Stimulated activated CD4-positive, alpha-beta T cell treated with anti-CD3 and anti-CD28 coated beads, Interleukin-4, amount 100 ng/mL, for 4 hours (primary cell): Measurements from ENCODE around the gene MAPT.
"Not testable (repeated sequence)": the region's sequence is repeated elsewhere in the genome, so short reads cannot be mapped to it uniquely, and the experiment has no call there.

Experiments
- DNase-seq, 2 experiments: peaks; one replicate each; pipeline ENCODE4 v3.0.0-alpha.2; 2020

Gene MAPT

DNA sequence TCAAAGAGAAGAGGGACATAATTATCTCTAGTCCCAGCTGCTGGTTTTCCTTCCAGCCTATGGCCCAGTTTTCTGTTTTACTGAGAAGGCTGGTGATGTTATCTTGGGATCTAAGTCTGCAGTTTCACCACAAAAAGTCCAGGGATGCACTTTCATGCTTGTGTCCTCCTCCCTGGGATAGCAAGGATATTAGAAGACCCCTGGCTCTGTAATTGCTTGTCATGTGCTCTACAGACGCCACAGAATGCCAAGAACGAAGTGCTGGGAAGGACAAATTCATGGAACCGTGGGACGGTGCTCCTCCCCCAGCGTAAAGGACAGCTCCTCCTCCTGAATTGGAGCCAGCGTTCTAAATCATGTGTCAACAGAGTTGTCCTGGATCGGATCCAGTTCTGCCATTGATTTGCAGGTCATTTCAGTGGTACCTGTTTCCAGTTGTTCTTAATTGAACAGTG is 8.6 kb downstream of the MAPT start:
- no peak for DNase-seq

GRCh38 chr17:45904866-45905265 is 10.5 kb downstream of the MAPT start:
- no peak for DNase-seq

DNA sequence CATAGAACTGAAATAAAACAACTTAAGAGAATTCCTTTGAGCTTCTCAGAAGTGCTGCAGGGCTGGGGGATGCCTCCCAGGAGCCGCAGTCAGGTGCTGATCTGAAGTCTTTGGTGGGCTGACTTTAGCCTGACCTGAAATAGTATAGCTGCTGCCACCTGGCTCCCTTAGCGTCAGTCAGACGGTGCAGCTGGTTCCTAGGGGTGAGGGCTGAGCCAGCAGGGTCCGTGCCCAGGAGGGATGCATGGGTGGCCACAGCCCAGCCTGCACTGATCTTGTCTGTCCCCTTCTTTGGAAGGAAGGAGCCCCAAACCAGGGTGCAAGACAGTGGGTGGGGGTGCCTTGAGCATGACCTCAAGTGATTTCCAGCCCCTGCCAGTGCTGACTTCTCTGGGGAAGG is 11.5 kb downstream of the MAPT start:
- DNase-seq: no peak

DNA sequence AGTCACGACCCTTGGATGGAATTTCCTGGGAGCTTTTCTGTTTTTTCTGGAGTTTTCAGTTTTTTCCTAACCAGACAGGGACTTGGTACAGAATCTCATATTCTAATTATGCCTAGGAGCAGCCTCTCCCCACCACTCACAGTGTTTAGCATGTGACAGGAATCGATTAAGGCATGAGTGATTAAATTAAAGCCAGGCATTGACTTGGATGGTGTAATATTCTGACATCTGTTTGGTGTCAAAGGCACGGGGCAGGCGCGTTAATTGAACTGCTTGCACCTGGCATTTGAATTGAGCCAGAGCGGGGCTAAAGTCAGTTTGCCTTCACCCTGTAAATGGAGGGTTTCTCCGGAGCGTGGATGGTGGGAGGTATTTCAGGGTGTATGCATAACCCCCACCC is 11.9 kb downstream of the MAPT start:
- DNase-seq: no peak

GRCh38 chr17:45906927-45907622 is 12.7 kb downstream of the MAPT start:
- DNase-seq: peak in 1 of 2 experiments; percentile 65

- no peak for DNase-seq
Measured at GRCh38 chr17:45907750-45908395, 13.5 kb downstream of the MAPT start.

GRCh38 chr17:45908460-45908859 is 14.1 kb downstream of the MAPT start:
- no peak for DNase-seq

- no peak for DNase-seq
Measured at GRCh38 chr17:45908935-45909334, 14.6 kb downstream of the MAPT start.

- no peak for DNase-seq
Measured at GRCh38 chr17:45910667-45911066, 16.3 kb downstream of the MAPT start.

GRCh38 chr17:45912319-45912718 is 18.0 kb downstream of the MAPT start:
- no peak for DNase-seq

DNA sequence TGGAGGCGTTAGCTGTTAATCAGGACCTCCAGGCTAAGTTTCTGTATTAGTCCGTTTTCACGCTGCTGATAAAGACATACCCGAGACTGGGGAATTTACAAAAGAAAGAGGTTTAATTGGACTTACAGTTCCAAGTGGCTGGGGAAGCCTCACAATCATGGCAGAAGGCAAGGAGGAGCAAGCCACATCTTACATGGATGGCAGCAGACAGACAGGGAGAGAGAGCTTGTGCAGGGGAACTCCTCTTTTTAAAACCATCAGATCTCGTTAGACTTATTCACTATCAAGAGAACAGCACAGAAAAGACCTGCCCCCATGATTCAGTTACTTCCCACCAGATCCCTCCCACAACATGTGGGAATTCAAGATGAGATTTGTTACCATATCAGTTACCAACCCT is 18.7 kb downstream of the MAPT start:
- not testable (repeated sequence) for DNase-seq

- DNase-seq: no peak
Measured at GRCh38 chr17:45914047-45914717, 19.8 kb downstream of the MAPT start.

- no peak for DNase-seq
Measured at GRCh38 chr17:45915263-45915662, 20.9 kb downstream of the MAPT start.

GRCh38 chr17:45917081-45917480 is 22.7 kb downstream of the MAPT start:
- no peak for DNase-seq

DNA sequence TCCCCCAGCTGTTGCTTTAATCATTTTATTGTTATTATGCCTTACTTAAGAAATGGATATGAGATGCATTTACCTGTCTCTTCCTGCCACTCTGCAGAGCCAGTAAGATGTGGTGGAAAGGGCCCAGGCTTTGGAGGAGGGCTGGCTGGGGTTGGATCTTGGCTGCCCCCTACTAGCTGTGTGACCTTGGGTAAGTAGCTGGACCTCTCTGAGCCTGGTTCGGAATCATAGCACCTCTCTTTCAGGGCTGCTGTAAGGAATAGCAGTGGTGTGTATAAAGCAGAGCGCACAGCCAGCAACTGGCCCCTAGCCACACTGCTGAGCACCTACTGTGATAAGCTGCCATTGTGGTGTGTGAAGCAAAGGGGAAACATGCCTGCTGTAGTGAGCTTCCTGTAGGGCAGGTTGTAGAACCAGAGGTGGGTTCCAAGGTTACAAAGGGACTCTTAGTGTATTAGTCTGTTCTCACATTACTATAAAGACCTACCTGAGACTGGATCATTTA is 23.9 kb downstream of the MAPT start:
- DNase-seq: no peak

DNA sequence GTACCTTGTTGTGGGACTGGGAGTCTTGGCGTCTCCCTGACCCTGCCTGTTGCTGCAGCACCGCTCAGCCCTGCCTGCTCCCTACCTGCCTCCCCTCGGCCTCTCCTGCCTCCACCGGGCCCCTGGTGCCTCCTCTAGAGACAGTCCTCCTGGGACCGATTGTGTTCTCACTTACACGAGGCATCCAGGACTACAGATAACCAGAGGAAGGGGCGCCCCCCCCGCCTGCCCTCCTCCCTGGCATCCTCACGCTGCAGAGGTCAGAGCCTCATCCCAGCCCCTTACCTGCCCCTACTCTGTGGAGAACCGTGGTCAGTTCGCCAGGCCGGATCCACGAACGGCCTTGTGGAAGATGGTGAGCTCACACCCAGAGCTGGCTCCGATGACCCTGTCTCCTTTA is 24.8 kb downstream of the MAPT start:
- DNase-seq: no peak

DNA sequence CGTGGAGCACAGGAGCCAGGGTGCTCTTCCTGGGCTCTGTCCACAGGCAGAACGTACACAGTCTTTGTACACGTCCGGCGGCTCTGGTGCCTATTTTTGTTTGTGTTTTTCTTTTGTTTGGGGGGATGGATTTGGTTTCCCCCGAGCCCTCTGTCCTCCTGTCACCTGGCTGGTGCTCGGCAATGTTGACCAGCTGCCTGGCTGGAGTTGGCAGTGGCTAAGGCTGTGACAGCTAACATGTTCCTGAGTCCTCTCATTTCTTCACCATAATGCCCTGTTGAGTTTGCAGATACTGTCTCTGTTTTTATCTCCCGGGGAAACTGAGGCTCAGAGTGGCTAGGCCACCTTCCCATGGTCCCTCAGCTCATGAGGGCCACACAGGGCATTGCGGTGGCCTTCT is 25.7 kb downstream of the MAPT start:
- DNase-seq: no peak

DNA sequence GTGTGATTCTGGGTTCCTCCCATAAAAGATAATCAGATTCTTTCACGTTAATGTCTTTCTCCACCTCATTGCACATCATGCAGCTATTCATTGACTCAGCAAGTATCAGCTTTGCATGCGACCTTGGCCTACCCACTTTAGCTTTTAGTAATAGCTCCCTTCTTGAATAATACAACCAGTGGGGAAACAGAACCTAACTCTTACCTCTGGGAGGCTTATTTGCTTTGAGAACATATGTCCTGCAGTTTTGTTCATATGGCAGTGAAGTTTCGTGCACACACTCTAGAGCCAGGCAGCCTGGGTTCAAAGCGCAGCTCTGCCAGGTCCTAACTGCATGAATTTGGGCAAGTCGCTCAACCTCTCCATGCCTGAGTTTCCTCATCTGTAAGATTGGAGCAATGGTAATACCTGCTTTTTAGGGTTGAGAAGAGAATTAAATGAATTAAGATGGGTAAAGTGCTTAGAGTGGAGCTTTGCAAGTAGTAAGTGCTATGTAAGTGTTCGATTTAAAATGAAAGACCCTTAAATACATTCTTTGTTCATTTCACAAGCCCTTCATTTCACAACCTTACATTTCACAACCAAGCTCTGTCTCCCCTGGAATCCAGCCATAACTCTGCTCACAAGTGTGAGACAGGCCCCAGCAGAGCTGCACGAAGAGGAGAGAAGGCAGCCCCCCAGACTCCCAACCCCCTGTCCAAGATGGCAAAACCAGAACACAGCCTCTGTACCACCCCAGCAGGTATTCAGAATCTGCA is 29.3 kb downstream of the MAPT start:
- no peak for DNase-seq

DNA sequence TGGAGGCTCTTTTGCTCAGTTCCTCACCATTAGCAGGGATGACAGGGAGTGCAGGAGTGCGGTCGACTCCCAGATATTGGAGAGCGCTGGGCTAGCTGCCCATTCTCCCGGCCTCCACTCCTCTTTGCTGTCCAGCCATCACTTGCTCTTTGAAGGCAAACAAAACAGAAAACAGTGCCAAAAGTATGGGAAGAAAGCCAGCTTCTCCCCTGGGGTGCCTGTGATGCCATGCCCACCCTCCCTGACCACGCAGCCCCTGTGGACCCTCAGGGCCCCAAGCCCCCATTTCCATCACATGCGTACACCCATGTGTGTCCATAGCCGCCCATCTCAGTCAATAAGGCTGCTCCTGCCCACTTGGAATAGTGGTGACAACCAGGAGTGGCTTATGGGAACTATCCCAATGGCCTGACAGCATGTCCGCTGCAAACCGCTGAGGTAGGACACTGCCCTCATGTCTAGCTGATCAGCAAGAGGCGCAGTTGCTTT is 30.0 kb downstream of the MAPT start:
- no peak for DNase-seq

DNA sequence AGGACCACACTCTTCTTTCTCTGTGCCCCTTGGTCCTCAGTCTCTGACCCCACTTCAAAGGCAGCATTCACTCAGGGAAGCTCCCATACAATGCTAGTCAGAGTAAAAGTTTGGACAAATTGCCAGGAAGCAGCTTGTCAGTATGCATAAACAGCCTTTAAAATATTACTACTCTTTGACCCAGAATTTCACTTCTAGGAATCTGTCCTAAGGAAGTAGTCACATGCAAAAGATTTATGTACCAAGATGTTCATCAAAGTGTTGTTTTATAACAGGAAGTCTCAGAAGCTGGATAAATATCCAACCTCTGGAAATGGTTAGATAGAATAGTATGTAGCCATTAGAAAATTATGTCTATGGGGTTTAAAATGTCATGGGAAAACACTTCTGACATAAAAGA is 31.0 kb downstream of the MAPT start:
- no peak for DNase-seq

DNA sequence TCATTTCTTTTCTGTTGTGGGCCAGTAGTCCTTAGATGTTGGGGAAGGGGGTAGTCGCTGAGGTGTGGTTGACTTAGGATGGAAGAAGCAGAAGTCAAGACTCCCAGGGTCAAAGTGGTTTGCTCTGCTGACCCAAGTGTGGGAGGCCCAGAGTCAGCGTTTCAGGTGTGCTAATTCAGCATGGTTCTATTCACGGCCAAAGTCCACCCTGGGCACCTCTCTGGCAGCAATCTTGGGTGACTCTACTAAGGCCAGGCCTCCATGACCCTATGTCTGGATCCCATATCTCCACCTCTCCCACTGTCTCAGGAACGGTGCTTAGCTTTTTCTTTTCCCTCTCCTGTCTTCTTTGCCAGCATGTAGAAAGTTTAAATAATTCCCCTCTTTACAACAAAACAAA is 32.9 kb downstream of the MAPT start:
- DNase-seq: no peak

- no peak for DNase-seq
Measured at GRCh38 chr17:45929344-45929743, 35.0 kb downstream of the MAPT start.

DNA sequence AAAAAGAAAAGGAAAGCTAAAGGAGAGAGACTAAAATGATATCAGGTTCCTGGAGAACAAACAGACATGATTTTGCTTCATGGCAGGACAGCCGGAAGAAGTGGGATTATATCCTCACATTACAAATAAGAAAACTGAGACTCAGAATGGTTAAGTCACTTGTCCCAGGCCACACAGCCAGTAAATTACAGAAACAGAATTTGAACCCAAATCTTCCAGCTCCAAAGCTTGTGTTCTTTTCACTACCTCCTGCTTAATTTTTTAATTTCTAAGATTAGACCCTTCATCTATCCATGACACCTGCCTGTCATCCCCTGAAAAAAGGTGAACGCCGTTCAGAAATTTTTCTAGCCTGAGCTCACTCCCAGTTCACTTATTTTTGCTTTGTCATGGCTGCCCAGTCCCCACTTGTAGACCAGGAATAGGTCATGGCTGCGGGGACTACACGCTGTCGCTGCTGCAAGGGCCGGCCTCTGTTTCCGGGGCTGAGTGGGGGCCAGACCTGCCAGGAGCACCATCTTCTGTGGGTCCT is 36.1 kb downstream of the MAPT start:
- no peak for DNase-seq
